HG02973 (cell line): Measurements from ENCODE around the gene POTEJ.
"Not testable (repeated sequence)": the region's sequence is repeated elsewhere in the genome, so short reads cannot be mapped to it uniquely, and the experiment has no call there.

ENCODE experiments used
- ATAC-seq: cut with Tn5 transposase; IDR thresholded peaks from one replicate; pipeline ENCODE4 v1.9.1; 2021; ENCODE audit warnings: moderate library complexity; ENCODE audit not compliant: unreplicated experiment

Gene POTEJ

GRCh38 chr2:130611140-130611539 is at the start of gene POTEJ:
TSS of gene POTEJ (plus strand) at chr2:130611440. CDS start at chr2:130611533, 93 bp downstream.
- not testable (repeated sequence) for ATAC-seq

- ATAC-seq = not testable (repeated sequence)
These were observed 45.1 kb upstream of the POTEJ start for GRCh38 chr2:130566165-130566564.

- ATAC-seq = not testable (repeated sequence)
These were observed 39.3 kb upstream of the POTEJ start for GRCh38 chr2:130571929-130572328.

GRCh38 chr2:130574230-130574629 is 37.0 kb upstream of the POTEJ start:
- ATAC-seq = not testable (repeated sequence)

- not testable (repeated sequence) for ATAC-seq
These were observed 34.9 kb upstream of the POTEJ start for GRCh38 chr2:130576209-130576784.

GRCh38 chr2:130577559-130577958 is 33.7 kb upstream of the POTEJ start:
- ATAC-seq = not testable (repeated sequence)

GRCh38 chr2:130579121-130579520 is 32.1 kb upstream of the POTEJ start:
- not testable (repeated sequence) for ATAC-seq

- not testable (repeated sequence) for ATAC-seq
These were observed 29.7 kb upstream of the POTEJ start for GRCh38 chr2:130581491-130581890.

GRCh38 chr2:130582970-130583369 is 28.3 kb upstream of the POTEJ start:
- not testable (repeated sequence) for ATAC-seq

GRCh38 chr2:130583582-130583981 is 27.7 kb upstream of the POTEJ start:
- not testable (repeated sequence) for ATAC-seq

GRCh38 chr2:130584726-130585125 is 26.5 kb upstream of the POTEJ start:
- ATAC-seq = not testable (repeated sequence)

- ATAC-seq = not testable (repeated sequence)
These were observed 22.4 kb upstream of the POTEJ start for GRCh38 chr2:130588688-130589458.

GRCh38 chr2:130590170-130590841 is 20.9 kb upstream of the POTEJ start:
- ATAC-seq = not testable (repeated sequence)

- not testable (repeated sequence) for ATAC-seq
These were observed 20.3 kb upstream of the POTEJ start for GRCh38 chr2:130590842-130591359.

GRCh38 chr2:130592791-130593414 is 18.3 kb upstream of the POTEJ start:
- ATAC-seq = not testable (repeated sequence)

- not testable (repeated sequence) for ATAC-seq
These were observed 17.2 kb upstream of the POTEJ start for GRCh38 chr2:130594011-130594410.

GRCh38 chr2:130596757-130597156 is 14.5 kb upstream of the POTEJ start:
- ATAC-seq = not testable (repeated sequence)

- ATAC-seq = not testable (repeated sequence)
These were observed 13.2 kb upstream of the POTEJ start for GRCh38 chr2:130597994-130598393.

GRCh38 chr2:130598463-130598862 is 12.8 kb upstream of the POTEJ start:
- ATAC-seq = not testable (repeated sequence)

GRCh38 chr2:130599393-130599792 is 11.8 kb upstream of the POTEJ start, which contains the start of gene CFC1:
TSS of gene CFC1 (minus strand) at chr2:130599575. CDS start at chr2:130599287, 288 bp downstream.
- ATAC-seq = not testable (repeated sequence)

GRCh38 chr2:130599926-130600325 is 11.3 kb upstream of the POTEJ start:
- not testable (repeated sequence) for ATAC-seq
